Measurements from ENCODE around the gene DDX39A.
"Not testable (repeated sequence)": the region's sequence is repeated elsewhere in the genome, so short reads cannot be mapped to it uniquely, and the experiment has no call there.

The DDX39A gene

GRCh38 chr19:14407605-14408484, 11.3 kb downstream of the DDX39A start:
- no peak for DNase-seq

GRCh38 chr19:14406645-14407401, 12.3 kb downstream of the DDX39A start:
- no peak for DNase-seq

GRCh38 chr19:14405758-14406644, 13.1 kb downstream of the DDX39A start:
- DNase-seq = peak; percentile 23 to 57

- DNase-seq = no peak
These were observed 13.8 kb downstream of the DDX39A start for GRCh38 chr19:14405380-14405757.

- peak in 1 of 2 experiments; percentile 3 for DNase-seq
These were observed 14.8 kb downstream of the DDX39A start for GRCh38 chr19:14404312-14404711.

GRCh38 chr19:14403145-14403930, 15.8 kb downstream of the DDX39A start:
- DNase-seq = not testable (repeated sequence)

GRCh38 chr19:14402332-14403144, 16.6 kb downstream of the DDX39A start:
- DNase-seq = no peak

GRCh38 chr19:14401468-14402195, 17.5 kb downstream of the DDX39A start:
- no peak for DNase-seq

GRCh38 chr19:14400951-14401431, 18.1 kb downstream of the DDX39A start:
- no peak for DNase-seq

GRCh38 chr19:14397168-14397567, 22.0 kb downstream of the DDX39A start:
- DNase-seq = not testable (repeated sequence)

GRCh38 chr19:14396730-14397129, 22.4 kb downstream of the DDX39A start:
- not testable (repeated sequence) for DNase-seq

GRCh38 chr19:14395710-14396336, 23.3 kb downstream of the DDX39A start:
- no peak for DNase-seq

- no peak for DNase-seq
These were observed 23.9 kb downstream of the DDX39A start for GRCh38 chr19:14395262-14395661.

GRCh38 chr19:14394167-14394566, 25.0 kb downstream of the DDX39A start:
- no peak for DNase-seq

- no peak for DNase-seq
These were observed 25.8 kb downstream of the DDX39A start for GRCh38 chr19:14393329-14393728.

GRCh38 chr19:14391156-14391821, 27.9 kb downstream of the DDX39A start:
- no peak for DNase-seq

GRCh38 chr19:14390548-14390947, 28.6 kb downstream of the DDX39A start:
- no peak for DNase-seq

- DNase-seq = no peak
These were observed 33.6 kb downstream of the DDX39A start for GRCh38 chr19:14385492-14385891.
